H1 (cell line): ENCODE data around the gene GRIA1. TPM values are rescaled to one million over a fixed set of nuclear protein-coding genes. Genes with fewer than 3 reads are reported as not detected.

Source experiments
- BACH1 ChIP-seq: IDR thresholded peaks from 2 replicates; pipeline ENCODE4 v1.6.1; 2012; ENCODE audit warnings: low read length, improper control_type of control experiment
- CBX5 ChIP-seq: fragments of 300-800, 300-1000 bp; sonication (generic); IDR thresholded peaks from 2 replicates; pipeline ENCODE4 v1.7.1; 2016; ENCODE audit warnings: antibody characterized with exemption, low read length, low read depth
- CTBP2 ChIP-seq: IDR thresholded peaks from 2 replicates; pipeline ENCODE4 v1.7.0; 2011; ENCODE audit warnings: borderline replicate concordance, mild to moderate bottlenecking, moderate library complexity, mixed read lengths, low read length; ENCODE audit not compliant: insufficient read depth, insufficient read length
- GTF2F1 ChIP-seq: IDR thresholded peaks from 2 replicates; pipeline ENCODE4 v1.6.1; 2012; ENCODE audit warnings: low read depth, low read length, improper control_type of control experiment, borderline replicate concordance
- JUND ChIP-seq: IDR thresholded peaks from 2 replicates; pipeline ENCODE4 v1.6.1; 2011; ENCODE audit warnings: mild to moderate bottlenecking, improper control_type of control experiment, low read length
- KDM1A ChIP-seq: fragments of 200-600, 300-600 bp; sonication (generic); IDR thresholded peaks from 2 replicates; pipeline ENCODE4 v1.7.1; 2016; ENCODE audit warnings: mild to moderate bottlenecking, low read length, borderline replicate concordance
- polyA plus RNA-seq, 7 experiments: library from polyadenylated mRNA; depleted of rRNA in 3 of 7; stranded (reverse) in 5 of 7; unstranded in 2 of 7; fragments of >200 nt in 5 of 7; fragments of 200-250 nt in 2 of 7; gene quantifications; 1 replicate in 5 of 7; 2 replicates in 1 of 7; 4 replicates in 1 of 7; pipeline versions ENCODE4 v1.2.1 to v1.2.3, GENCODE V29; 2011 to 2013; ENCODE audit warnings: missing spikeins in 2 of 7, mixed read lengths in 2 of 7
- total RNA-seq: library from RNA; stranded (reverse); fragmentation: NEBNext Ultra II Directional; extraction: Animal tissue kit (Norgen Biotek cat#: 25700); gene quantifications from 2 replicates; pipeline ENCODE4 v1.2.1, GENCODE V29; 2021

GRIA1 gene
- total and polyA plus RNA-seq, 2 of the 8 experiments (the other 6 are each of a cell fraction or from before 2014, with no cell fraction given), result 0.97 to 2.5 TPM

DNA sequence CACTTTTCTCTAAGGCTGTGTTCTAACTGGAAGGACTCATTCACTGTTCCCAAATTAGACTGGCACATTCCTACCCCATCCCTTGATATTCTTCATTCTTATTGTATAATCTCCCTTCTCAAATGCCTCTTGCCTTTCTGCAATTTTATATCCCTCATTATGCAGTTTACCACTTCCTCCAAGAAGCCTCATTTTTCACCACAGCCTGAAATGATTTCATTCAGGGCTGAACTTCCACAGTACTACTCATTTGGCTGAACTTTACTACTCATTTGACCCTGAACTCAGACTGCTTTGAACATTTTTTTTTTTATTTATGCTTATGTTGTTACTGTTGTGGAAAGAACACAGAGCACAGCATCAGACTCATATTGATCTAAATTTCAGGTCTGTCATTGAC lies 32.7 kb downstream of the GRIA1 start (continued):
- TF ChIP-seq CTBP2 (no peak), BACH1 (no peak), JUND (no peak), KDM1A (no peak), CBX5 (no peak), GTF2F1 (no peak)
- TF ChIP-seq, all 59 proteins: peak for 0
